Loucy (cell line): ENCODE results near the gene SRBD1.

Experiments used
- H2AFZ ChIP-seq: fragments of 200-600 bp; sonication (generic); 2 replicates; pipeline ENCODE4 v1.6.0; 2016; ENCODE audit warnings: antibody characterized with exemption, mild to moderate bottlenecking, low read length, moderate library complexity
- H3F3A ChIP-seq: fragments of 200-600 bp; 2 replicates; pipeline ENCODE4 v1.6.0; 2016; ENCODE audit warnings: antibody characterized with exemption, low read depth, mild to moderate bottlenecking
- H3K27me3 ChIP-seq: fragments of 200-600 bp; sonication (generic); 2 replicates; pipeline ENCODE4 v1.6.1; 2014; ENCODE audit warnings: low read length, mild to moderate bottlenecking; ENCODE audit not compliant: insufficient read depth, poor library complexity, severe bottlenecking
- H3K36me3 ChIP-seq: fragments of 200-600 bp; sonication (generic); 2 replicates; pipeline ENCODE4 v1.6.1; 2016; ENCODE audit warnings: low read length; ENCODE audit not compliant: insufficient read depth
- H3K4me1 ChIP-seq: fragments of 200-600 bp; sonication (generic); 2 replicates; pipeline ENCODE4 v1.5.1; 2014; ENCODE audit warnings: low read length, mild to moderate bottlenecking; ENCODE audit not compliant: insufficient read depth, poor library complexity, severe bottlenecking
- H3K4me2 ChIP-seq: fragments of 200-600 bp; sonication (generic); 2 replicates; pipeline ENCODE4 v1.6.0; 2014; ENCODE audit warnings: antibody characterized with exemption, low read length, low read depth, mild to moderate bottlenecking; ENCODE audit not compliant: poor library complexity, severe bottlenecking
- H3K4me3 ChIP-seq: fragments of 200-600 bp; sonication (generic); 2 replicates; pipeline ENCODE4 v1.5.1; 2014; ENCODE audit warnings: low read length, mild to moderate bottlenecking, mixed read lengths; ENCODE audit not compliant: poor library complexity, severe bottlenecking
- H3K79me2 ChIP-seq: fragments of 200-600 bp; sonication (generic); 2 replicates; pipeline ENCODE4 v1.6.1; 2014; ENCODE audit warnings: low read length; ENCODE audit not compliant: insufficient read depth
- H3K9ac ChIP-seq: fragments of 200-600 bp; sonication (generic); 2 replicates; pipeline ENCODE4 v1.6.0; 2014; ENCODE audit warnings: mild to moderate bottlenecking, low read depth, low read length, moderate library complexity; ENCODE audit not compliant: poor library complexity, severe bottlenecking
- H3K9me2 ChIP-seq: fragments of 200-600 bp; sonication (generic); replicated peaks from 2 replicates; pipeline ENCODE4 v1.6.1; 2016; ENCODE audit warnings: low read depth, low read length, mixed read lengths
- H3K9me3 ChIP-seq: fragments of 200-600 bp; sonication (generic); 2 replicates; pipeline ENCODE4 v1.6.1; 2014; ENCODE audit warnings: mild to moderate bottlenecking, antibody characterized with exemption, low read length, low read depth; ENCODE audit not compliant: insufficient read depth
- H4K20me1 ChIP-seq: fragments of 200-600 bp; sonication (generic); 2 replicates; pipeline ENCODE4 v1.6.0; 2014; ENCODE audit warnings: antibody characterized with exemption, low read length, mild to moderate bottlenecking; ENCODE audit not compliant: insufficient read depth, poor library complexity, severe bottlenecking
- EZH2phosphoT487 ChIP-seq: fragments of 200-600 bp; IDR thresholded peaks from 2 replicates; pipeline ENCODE4 v1.6.1; 2018; ENCODE audit warnings: antibody characterized with exemption, mild to moderate bottlenecking, moderate library complexity, borderline replicate concordance
- TF ChIP-seq, protein P1 (sequence below): fragments of 200-600 bp; sonication (generic); conservative IDR thresholded peaks from 2 replicates; pipeline ENCODE4 v1.5.1; 2014; ENCODE audit warnings: mild to moderate bottlenecking, antibody characterized with exemption, low read length

The SRBD1 gene

DNA sequence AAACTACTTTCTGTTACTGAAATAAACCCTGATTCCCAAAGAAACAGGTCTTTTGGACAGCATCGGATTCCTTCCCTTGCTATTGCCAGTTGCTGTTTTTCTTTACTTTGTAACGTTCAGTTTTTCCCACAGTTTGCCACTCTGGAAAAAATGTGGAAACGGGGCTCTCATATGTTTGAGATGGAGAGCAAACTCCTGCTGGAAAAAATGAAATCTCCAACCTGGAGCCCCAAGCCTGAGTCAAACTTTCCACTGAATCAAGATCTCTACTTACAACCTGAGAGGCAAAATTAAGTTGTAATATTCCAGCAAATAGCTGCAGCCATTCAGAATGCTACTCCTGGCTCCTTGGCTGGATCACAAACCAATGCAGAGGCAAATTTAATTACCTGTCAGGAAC is 270.7 kb downstream of the SRBD1 start:
- Histone ChIP-seq H4K20me1 (no peaks in the 10 kb centered on the region), H3K79me2 (no peaks in the 10 kb centered on the region), H3K9me2 (no peaks in the 10 kb centered on the region), H3K9ac (no peak overlapping the region), H3K27me3 (no peaks in the 10 kb centered on the region), H3K4me3 (no peak overlapping the region), H3K4me2 (no peak overlapping the region), H3K4me1 (no peaks in the 10 kb centered on the region), H3F3A (no peaks in the 10 kb centered on the region), H3K9me3 (no peaks in the 10 kb centered on the region), H2AFZ (no peak overlapping the region), H3K36me3 (no peaks in the 10 kb centered on the region)
- TF ChIP-seq EZH2phosphoT487: no peak
- TF ChIP-seq, protein P1, sequence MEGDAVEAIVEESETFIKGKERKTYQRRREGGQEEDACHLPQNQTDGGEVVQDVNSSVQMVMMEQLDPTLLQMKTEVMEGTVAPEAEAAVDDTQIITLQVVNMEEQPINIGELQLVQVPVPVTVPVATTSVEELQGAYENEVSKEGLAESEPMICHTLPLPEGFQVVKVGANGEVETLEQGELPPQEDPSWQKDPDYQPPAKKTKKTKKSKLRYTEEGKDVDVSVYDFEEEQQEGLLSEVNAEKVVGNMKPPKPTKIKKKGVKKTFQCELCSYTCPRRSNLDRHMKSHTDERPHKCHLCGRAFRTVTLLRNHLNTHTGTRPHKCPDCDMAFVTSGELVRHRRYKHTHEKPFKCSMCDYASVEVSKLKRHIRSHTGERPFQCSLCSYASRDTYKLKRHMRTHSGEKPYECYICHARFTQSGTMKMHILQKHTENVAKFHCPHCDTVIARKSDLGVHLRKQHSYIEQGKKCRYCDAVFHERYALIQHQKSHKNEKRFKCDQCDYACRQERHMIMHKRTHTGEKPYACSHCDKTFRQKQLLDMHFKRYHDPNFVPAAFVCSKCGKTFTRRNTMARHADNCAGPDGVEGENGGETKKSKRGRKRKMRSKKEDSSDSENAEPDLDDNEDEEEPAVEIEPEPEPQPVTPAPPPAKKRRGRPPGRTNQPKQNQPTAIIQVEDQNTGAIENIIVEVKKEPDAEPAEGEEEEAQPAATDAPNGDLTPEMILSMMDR: no peak

DNA sequence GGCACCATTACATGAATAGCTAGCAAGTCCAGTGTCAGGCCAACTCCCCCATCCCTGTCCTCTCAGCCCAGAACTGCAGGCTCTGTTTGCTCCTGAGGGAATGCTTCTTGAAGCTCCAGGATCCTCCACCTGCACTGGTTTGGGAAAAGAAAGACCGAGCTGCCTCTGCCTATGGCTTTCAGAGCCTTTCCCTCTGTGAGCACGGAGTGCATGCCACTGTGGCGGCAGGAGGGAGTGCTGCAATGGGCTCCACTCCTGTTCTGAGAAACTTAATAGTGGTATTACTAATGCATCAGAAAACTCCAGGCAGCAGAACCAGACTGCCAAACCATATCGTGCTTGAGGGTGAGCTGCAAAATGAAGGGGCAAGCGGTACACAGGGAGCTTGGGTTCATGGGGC is 271.8 kb downstream of the SRBD1 start:
- no peaks in the 10 kb centered on the region for H3K79me2 ChIP-seq
- no peaks in the 10 kb centered on the region for H3F3A ChIP-seq
- no peaks in the 10 kb centered on the region for H4K20me1 ChIP-seq
- H2AFZ ChIP-seq: no peak overlapping the region
- no peak overlapping the region for H3K9ac ChIP-seq
- no peaks in the 10 kb centered on the region for H3K4me1 ChIP-seq
- H3K36me3 ChIP-seq: no peaks in the 10 kb centered on the region
- no peak overlapping the region for H3K4me3 ChIP-seq
- no peaks in the 10 kb centered on the region for H3K27me3 ChIP-seq
- no peak for TF ChIP-seq EZH2phosphoT487
- TF ChIP-seq, protein P1: no peak
- no peaks in the 10 kb centered on the region for H3K9me3 ChIP-seq
- H3K4me2 ChIP-seq: no peak overlapping the region
- H3K9me2 ChIP-seq: no peaks in the 10 kb centered on the region
